DMS114 treated with DMSO at 0.1 percent for 48 hours (cell line): ENCODE measurements around the gene GPC2.

Experiments
- DNase-seq: peaks from one replicate; lab custom pipeline; 2025; ENCODE audit not compliant: unreplicated experiment; lab: John Stamatoyannopoulos, UW

Gene GPC2

GRCh38 chr7:100124301-100125230, 52.6 kb downstream of the GPC2 start:
- DNase-seq = no peak

- DNase-seq = no peak
Measured at GRCh38 chr7:100122568-100122967, 54.6 kb downstream of the GPC2 start.

GRCh38 chr7:100122067-100122466, 55.1 kb downstream of the GPC2 start:
- no peak for DNase-seq

GRCh38 chr7:100120733-100121036, 56.5 kb downstream of the GPC2 start:
- DNase-seq = no peak

- peak; percentile 78 for DNase-seq
Measured at GRCh38 chr7:100119970-100120732, 57.0 kb downstream of the GPC2 start.
